HG03045 (cell line): ENCODE measurements around the gene PROSER2.
"Not testable (repeated sequence)": the region's sequence is repeated elsewhere in the genome, so short reads cannot be mapped to it uniquely, and the experiment has no call there.

ENCODE experiments used
- ATAC-seq: cut with Tn5 transposase; IDR thresholded peaks from one replicate; pipeline ENCODE4 v1.9.1; 2021; ENCODE audit warnings: mild to moderate bottlenecking, moderate library complexity; ENCODE audit not compliant: unreplicated experiment

Gene PROSER2

DNA sequence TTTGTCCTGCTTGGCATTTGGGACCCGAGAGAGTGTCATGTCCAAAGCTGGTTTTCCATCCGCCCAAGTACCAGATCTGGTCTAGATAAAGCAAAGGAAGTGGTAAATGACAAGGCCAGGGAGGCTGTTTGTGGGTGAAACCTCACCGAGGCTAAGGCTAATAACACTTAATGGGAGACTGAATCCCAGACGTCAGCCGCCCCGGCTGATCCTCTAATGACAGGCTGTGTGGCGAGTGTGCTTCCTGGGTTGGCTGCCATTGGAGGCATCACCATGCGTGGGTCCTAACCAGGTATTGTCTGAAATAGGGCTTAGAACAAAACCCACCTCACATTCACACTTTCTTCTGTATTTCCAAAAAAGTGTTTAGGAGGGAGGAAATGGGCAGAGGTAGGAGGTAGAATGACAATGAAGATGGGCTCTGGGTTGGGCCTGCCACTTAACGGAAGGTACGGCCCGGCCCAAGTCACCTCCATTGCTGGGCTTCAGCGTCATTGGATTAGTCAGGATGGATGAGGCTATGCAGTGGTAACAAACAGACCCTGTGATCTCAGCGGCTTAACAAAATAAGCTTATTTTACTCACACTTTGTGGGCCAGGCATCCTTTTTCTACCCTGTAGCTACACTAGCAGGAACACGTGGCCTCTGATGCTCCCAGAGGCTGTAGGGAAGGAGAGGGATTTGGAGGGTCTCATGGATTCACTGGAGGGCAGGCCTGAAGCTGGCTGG lies 59.7 kb downstream of the PROSER2 start:
- no peak for ATAC-seq

DNA sequence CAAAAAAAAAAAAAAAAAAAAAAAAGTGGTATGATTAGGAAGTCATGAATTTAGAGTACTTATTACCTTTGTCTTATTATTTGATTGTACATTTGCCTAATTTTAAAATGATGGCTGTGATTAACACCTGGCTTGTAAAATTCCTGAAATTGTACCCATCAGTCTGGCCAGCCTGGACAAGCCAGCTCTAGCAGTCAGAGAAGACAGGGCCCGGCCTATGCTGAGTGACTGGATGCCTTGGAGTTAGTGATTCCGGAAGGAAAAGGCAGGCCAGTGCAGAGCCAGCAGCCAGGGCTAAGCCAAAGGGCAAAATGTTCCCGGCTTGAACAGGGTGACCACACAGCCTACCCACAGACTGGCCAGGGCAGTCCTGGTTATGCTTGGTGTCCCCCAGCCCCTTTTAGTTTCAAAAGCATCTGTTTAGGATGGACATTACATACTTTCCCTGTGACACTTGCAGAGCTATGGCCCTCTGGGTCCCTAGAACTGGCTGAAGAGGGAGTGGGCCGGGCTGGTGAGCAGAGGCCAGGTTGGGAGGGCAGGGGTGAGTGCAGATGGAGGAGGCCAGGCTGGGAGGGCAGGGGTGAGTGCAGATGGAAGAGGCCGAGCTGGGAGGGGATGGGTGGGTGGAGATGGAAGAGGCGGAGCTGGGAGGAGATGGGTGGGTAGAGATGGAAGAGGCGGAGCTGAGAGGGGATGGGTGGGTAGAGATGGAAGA lies 61.7 kb downstream of the PROSER2 start:
- ATAC-seq, result no peak

DNA sequence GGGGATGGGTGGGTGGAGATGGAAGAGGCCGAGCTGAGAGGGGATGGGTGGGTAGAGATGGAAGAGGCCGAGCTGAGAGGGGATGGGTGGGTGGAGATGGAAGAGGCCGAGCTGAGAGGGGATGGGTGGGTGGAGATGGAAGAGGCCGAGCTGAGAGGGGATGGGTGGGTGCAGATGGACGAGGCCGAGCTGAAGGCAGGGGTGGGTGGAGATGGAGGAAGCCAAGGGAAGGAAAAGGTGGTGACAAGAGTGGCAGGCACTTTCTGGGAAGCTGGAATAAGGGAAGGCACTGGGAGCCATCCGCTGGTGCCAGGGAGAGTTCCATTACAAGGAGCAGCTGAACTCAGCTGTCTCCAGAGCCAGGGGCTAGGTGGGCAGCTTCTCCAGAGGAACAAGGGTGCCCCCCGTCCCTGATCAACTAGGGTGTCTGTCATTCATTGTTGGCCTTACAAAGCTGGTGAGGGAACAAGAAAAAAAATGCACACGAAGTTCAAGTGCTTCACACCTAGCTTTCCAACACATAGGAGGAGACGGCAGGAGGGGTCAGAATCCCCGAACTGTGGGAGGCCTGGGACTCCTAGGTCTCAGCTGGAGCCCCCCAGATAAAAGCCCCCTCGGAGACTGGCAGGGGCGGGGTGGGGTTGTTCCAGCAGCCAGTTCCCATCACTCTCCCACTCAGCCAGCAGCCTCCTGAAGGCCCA lies 62.4 kb downstream of the PROSER2 start:
- ATAC-seq, result no peak

DNA sequence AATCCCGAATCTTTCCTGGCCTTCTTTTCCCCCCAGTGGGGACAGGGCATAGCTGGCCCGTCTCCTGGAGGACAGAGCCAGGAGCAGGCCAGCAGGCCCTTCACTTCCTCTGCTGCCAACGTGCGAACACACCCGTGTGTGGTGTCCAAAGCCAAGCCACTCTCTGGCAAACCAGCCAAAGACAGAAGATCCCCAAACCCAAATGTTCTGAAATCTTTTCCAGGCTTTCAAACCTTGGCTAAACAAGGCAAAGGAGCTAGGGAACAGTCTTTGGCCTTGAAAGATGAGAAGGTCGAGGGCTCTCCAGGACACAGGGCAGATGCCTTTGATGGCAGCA lies 63.0 kb downstream of the PROSER2 start:
- ATAC-seq, result no peak

DNA sequence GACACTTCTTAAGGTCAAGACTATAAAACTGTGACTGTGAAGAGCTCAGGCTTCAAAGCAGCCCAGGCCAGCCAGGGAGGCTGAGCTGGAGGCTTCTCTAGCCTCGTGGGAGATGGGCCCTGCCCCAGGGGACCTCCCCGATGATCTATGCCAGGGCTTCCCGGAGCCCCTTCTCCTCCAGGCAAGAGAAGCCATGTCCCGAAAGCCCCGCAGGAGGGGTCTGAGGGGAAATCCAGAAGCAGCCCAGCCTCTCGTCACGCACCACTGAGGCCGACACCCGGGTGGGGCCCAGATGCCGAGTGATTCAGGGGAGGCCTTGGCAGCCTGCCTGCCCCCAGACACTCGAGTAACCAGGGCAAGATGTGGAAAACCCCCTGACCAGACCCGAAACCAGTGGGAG lies 63.7 kb downstream of the PROSER2 start:
- no peak for ATAC-seq

DNA sequence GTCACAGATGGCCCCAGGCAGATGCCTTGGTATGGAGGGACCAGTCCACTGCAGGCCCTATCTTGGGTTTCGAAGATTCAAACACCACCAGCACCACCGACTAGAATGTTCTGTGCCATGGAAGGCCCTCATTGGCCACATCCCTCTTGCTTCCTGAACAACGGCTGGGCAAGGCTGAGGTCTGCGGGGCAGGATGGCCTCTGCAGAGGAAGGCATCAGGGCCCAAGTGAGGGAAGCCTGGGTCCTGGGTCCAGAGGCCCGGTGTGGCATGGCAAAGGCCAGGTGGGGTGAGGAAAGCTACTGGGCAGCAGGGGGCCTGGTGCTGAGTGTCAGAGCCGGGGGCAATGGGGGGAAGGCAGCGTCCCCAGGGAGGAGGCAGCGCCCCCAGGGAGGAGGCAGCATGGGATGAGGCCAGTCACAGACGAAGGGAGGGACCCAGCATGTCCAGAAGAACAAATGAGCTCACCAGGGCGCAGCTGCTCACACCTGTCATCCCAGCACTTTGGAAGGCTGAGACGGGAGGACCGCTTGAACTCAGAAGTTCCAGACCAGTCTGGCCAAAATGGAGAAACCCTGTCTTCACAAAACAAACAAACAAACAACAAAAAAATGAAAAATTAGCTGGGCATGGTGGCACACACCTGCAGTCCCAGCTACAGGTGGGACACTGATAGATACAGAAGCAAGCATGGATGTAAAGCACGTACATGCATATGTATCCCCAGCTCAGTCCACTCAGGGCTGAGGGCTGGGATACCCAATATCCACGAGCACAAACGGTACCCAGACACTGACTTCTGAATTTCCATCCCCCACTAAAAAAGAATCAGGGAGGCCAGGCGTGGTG lies 64.4 kb downstream of the PROSER2 start:
- no peak for ATAC-seq

DNA sequence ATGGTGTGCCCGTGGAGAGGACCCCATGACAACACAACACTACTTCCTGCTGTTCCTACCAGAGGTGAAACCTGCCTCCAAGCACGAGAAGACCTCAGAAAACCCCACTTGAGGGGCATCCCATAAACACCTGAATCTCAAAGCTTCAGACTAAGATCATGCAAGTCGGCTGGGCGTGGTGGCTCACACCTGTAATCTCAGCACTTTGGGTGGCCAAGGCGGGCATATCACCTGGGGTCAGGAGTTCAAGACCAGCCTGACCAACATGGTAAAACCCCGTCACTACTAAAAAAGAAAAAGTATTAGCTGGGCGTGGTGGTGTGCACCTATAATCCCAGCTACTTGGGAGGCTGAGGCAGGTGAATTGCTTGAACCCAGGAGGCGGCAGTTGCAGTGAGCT lies 66.1 kb downstream of the PROSER2 start:
- ATAC-seq, result not testable (repeated sequence)

DNA sequence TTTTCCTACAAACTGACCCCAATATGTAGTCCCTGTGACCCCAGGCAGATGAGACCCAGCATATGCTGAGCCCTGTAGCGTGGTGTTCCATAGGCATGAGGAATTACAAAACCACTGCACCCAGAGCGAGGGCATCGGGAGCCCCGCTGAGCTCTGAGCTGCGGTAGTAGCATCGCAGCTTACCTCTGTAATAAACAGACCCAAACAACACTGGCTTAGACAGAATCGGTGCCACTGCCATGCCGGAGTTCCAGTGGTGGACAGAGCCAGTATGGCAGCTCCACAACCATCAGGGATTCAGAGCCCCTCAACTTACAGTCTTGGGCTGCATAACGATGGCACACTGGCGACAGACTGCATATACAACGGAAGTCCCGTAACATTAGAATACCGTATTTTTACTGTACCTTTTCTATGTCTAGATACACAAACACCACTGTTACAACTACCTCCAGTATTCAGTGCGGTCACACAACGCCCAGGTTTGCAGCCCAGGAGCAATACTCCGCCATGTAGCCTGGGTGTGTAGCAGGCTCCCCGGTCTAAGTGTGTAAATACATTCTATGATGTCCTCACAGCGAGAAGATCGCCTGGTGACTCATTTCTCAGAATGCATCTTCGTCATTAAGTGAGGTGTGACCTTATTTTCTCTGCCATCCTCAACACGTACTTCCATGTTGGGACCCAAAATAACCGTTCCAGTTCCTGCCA lies 68.8 kb downstream of the PROSER2 start:
- ATAC-seq, result no peak

DNA sequence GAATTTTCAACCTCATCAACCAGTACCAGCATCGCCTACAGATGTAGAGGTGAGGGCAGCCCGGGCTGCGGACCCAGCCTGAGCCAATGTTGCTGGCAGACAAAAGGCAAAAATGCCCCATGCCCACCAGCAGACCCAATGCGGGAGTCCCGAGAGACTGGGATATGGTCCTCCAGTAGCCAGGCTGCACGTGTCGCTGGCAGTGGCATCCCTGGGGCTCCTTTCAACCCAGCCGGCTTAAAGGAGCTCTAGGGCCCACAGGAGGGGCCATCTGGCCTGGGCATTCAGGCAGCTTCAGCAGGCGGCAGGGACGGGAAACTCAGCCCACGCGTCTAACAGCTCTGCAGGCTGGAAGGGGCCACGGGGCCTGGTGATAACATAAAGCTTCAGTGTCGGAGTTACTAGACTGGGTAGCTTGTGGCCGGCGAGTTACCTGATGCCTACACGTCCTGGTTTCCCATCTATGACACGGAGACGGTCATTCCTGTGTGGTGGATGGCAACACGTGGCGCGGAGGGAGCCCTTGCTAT lies 70.7 kb downstream of the PROSER2 start:
- no peak for ATAC-seq

DNA sequence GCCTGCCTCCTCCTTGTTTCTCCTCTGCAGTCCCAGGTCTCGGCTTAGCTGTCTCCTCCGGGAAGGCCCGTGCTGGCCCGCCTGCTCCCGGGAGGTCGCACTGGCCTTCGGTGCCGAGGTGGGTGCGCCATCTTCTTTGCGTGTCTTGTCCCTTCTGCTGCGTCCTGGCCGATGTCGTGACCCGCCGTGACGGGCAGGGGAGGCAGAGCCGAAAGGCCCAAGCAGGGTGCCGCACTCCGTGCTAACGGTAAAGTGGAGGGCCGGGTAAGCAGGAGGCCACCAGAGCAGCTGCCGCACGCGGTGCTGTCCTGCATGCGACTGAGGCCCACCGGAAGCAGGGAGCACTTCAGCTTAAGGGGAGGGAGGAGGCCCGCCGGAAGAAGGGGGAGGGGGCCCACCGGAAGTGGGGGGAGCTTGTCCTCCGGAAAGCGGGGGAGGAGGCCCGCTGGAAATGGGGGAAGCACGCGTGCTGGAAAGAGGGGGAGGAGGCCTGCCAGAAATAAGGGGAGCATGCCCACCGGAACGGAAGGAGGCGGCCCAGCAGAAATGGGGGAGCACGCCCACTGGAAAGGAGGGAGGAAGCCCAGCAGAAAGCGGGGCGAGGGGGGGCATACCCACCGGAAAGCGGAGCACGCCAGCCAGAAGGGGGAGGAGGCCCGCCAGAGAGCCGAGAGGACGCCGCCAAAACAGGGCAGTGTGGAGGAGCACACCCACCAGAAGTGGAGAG lies 71.4 kb downstream of the PROSER2 start:
- no peak for ATAC-seq

DNA sequence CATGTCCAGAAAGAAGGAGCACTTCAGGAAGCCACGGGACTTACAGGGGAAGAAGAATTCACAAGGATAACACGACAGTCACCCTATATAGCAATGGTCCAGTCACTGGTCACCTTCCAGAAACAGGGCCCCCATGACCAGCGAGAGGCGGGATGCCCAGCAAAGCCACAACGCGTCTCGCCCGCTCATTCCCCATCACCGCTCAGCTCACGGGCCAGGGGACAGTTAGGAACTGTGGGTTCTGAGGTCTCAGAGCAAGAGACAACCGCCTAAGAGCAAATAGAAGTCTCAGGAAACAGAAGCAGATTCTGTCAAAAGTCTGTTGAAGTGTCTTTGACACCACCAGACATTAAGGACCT lies 71.9 kb downstream of the PROSER2 start:
- ATAC-seq, result no peak

DNA sequence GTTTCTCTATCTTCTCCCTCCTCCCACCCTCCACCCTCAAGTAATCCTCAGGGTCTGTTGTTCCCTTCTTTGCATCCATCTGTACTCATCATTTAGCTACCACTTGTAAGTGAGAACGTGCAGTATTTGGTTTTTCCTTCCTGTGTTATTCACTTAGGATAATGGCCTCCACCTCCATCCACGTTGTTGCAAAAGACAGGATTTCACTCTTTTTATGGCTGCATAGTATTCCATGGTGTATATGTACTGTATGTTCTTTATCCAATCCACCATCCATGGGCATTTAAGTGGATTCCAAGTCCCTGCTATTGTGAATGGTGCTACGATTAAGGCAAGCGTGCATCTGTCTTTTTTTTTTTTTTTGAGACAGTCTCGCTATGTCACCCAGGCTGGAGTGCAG lies 72.4 kb downstream of the PROSER2 start:
- ATAC-seq, result no peak

DNA sequence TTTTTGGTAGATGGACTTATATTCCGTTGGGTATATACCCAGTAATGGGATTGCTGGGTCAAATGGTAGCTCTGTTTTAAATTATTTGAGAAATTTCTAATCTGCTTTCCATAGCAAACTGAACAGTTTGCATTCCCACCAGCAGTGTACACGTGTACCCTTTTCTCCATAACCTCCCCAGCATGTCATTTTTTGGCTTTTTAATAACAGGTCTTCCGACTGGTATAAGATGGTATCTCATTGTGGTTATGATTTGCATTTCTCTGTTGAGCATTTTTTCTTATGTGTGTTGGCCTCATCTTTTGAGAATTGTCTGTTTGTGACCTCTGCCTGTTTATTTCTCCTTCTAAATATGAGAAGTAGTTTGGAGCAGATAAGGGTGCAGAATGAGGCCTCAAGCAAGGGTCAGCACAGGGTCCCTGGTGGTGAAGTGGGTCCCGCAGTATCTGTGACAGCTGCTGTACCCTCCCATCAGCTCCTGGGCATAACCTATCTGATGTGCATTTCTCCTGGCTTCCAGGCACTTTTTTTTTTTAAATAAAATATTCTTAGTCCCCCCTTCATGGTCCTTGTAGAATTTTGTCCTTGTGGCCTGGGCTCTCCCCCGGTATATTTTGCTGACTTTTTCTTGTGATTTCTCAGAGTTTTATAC lies 73.5 kb downstream of the PROSER2 start:
- ATAC-seq, result no peak

DNA sequence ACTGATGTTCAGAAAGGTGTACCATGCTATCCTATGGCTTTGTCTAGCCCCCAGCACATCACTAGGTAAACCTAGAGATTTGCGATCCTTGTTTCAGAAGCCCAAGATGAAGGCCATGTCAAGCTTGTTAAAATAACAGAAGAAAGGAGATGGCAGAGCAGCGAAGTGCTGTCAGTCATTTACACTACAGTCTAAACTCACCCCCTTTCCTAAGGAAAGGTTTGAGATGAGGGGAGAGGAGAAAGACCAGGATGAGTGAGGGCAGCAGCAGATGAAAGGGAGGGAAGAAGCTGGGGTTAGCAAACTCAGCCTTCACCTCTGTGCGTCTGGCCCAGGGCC lies 74.8 kb downstream of the PROSER2 start:
- no peak for ATAC-seq

DNA sequence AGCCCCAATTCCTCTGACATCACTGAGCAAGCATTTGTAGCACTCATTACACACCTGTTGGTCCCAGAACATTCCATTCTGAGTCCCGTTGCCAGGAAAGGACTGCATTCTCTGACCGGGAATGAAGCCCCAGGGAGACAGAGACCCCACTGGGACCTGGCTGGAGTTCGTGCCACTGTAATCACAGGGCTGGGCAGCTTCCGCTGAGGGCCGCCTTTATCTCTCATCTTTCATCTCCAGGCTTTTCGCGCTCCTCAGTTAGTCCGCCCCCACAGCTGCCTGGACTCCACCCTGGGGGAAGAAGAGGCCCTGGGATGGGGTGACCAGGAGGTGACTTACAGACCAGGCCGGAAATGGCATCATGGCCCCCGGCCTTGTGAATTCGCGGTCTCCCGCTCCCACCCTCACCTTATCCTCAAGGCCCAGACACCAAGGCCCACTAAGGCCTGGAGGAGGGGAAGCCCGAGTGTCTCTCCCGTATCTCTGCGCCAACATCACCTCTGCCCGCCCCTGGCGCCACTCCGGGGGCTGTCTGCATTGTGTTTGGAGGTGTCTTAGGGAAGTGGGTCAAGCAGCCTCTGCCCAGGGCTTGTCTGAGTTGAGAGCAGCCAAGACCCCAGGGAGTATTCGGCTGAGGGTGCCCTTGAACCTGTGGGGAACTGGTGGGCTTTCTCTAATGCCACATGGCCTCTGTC lies 75.4 kb downstream of the PROSER2 start:
- ATAC-seq, result no peak

DNA sequence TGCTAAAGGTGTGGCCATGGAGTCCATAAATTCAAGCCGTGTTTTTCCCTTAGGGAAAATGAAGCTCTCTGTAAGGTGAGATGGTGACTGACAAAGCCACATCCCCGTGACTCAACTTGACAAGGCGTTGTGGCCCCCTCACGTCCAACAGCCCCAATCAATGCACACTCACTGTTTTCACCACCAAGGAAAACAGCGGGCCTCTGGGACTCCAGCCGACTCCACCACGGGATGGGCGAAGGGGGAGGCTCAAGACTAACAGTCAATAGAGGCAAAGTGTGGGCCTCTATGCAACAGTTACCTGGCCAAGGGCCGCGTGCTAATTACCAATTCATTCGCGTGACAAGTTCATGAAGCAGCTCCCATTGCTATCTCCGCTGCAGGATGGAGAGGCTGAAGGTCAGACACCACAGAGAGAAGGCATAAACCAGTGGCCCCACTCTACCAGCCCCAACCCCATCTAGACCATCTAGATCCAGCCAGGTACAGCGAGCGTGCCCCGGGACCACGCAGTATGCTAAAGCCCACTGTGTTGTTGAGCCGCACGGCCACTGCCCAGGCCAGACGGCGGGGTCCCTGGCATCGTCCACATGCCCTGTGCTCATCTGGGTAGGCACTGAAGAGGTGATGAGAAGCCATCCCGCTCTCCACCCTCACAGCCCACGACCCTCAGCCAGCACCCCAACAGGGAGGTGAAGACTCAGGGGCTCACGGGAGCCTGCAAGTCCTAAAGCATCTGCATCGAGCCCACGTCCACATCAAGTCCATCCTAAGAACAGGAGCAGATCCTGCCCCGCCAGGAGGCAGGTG lies 76.1 kb downstream of the PROSER2 start:
- no peak for ATAC-seq

DNA sequence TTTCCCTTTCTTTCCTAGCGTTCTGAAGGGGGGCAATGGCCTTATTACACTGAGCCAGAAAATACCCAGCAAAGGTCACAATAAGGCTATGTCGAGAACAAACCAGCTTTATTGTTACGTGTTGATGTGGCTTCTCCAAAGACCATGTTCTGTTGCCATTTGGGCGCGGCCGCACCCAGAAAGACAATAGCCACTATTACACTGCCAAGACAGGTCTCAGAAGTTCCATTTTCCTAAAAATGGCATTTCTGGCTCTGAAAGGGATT lies 77.8 kb downstream of the PROSER2 start:
- ATAC-seq, result no peak

DNA sequence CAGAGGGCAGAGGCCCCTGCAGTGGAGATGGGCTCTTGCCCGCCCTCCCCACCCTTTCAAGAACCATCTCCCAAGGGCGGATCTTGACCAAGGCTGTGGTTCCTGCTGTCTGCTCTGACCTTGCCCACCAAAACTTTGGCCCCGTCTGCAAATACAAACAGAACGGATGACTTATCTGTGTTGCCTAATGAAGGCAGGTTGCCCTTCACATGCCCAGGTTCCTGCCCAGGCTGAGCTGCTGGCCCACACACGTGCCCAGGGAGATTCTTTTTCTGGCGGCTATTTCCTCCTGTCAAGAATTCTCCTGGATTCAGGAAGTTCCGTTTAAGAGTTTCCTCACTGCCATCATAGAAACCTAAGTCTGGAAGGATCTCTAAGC lies 78.3 kb downstream of the PROSER2 start:
- ATAC-seq, result no peak
